ENCODE data around the gene RPS6KB1. TPM values are rescaled to one million over a fixed set of nuclear protein-coding genes. Genes with fewer than 3 reads are reported as not detected.
A peak's percentile ranks its signal among the peaks of the same experiment; 100 is the strongest.
"Not testable (repeated sequence)": the region's sequence is repeated elsewhere in the genome, so short reads cannot be mapped to it uniquely, and the experiment has no call there.

RPS6KB1 gene
- total and polyA plus RNA-seq, 2 donors from 2014 or later: 10.5 to 34.8 TPM

DNA sequence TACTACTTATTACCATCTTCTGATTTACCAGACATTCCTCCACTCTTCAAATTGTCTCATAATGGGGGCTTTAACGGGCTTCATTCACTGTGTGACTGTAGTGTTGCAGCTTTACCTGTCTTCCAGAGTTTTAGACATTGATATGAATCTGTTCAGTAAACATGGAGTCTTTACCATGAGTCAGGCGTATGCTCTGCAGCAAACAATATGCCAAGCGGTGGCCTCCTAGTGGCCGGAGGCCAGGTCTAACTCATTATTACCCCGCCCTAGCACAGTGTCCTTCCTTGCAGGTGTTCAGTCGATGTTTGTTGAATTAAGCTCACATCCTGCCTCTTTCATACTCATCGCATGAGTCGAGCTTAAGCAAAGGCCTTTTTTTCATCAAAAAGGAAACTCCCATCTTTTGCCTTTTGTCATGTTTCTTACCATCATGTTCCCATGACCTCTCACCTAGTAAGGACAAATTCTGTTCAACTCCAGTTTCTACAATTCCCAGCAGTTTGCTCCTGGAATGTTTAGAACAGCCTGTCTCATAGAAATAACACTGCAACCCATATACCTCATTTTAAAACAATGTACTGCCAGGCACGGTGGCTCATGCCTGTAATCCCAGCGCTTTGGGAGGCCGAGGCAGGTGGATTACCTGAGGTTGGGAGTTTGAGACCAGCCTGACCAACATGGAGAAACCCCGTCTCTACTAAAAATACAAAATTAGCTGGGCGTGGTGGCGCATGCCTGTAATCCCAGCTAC lies 39.6 kb upstream of the RPS6KB1 start:
- Histone ChIP-seq H3K9me3 (ENCODE audit: control insufficient read depth in 2 of 3, insufficient read depth in 1 of 3, low read length in 3 of 3) (no peaks in the 10 kb centered on the region), H3K9ac (ENCODE audit: low read length in 3 of 3) (no peak overlapping the region), H3K4me1 (ENCODE audit: control insufficient read depth in 2 of 3, insufficient read depth in 2 of 3, low read depth in 1 of 3, low read length in 3 of 3) (peaks cover 7 to 13% (median 11%) of the 10 kb centered on the region in 3 donors), H3K36me3 (ENCODE audit: control insufficient read depth in 2 of 3, insufficient read depth in 3 of 3, low read length in 3 of 3) (no peaks in the 10 kb centered on the region), H3K27ac (ENCODE audit: low read depth in 2 of 2, low read length in 2 of 2) (peak overlapping the region; percentile 39 to 74), H3K4me3 (ENCODE audit: low read length in 3 of 3) (no peak overlapping the region), H3K27me3 (ENCODE audit: control insufficient read depth, insufficient read depth, low read length) (no peaks in the 10 kb centered on the region)
- intact Hi-C loops (cut with DNase I): no loop called here
- FAIRE-seq (no peak), DNase-seq (peak in 2 of 5 donors; percentile 28 to 71)
- TF ChIP-seq, protein P1, sequence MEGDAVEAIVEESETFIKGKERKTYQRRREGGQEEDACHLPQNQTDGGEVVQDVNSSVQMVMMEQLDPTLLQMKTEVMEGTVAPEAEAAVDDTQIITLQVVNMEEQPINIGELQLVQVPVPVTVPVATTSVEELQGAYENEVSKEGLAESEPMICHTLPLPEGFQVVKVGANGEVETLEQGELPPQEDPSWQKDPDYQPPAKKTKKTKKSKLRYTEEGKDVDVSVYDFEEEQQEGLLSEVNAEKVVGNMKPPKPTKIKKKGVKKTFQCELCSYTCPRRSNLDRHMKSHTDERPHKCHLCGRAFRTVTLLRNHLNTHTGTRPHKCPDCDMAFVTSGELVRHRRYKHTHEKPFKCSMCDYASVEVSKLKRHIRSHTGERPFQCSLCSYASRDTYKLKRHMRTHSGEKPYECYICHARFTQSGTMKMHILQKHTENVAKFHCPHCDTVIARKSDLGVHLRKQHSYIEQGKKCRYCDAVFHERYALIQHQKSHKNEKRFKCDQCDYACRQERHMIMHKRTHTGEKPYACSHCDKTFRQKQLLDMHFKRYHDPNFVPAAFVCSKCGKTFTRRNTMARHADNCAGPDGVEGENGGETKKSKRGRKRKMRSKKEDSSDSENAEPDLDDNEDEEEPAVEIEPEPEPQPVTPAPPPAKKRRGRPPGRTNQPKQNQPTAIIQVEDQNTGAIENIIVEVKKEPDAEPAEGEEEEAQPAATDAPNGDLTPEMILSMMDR (IDR thresholded peaks at IDR 0.05; ENCODE audit: borderline replicate concordance, extremely low read depth, insufficient read depth): peak; percentile 11

DNA sequence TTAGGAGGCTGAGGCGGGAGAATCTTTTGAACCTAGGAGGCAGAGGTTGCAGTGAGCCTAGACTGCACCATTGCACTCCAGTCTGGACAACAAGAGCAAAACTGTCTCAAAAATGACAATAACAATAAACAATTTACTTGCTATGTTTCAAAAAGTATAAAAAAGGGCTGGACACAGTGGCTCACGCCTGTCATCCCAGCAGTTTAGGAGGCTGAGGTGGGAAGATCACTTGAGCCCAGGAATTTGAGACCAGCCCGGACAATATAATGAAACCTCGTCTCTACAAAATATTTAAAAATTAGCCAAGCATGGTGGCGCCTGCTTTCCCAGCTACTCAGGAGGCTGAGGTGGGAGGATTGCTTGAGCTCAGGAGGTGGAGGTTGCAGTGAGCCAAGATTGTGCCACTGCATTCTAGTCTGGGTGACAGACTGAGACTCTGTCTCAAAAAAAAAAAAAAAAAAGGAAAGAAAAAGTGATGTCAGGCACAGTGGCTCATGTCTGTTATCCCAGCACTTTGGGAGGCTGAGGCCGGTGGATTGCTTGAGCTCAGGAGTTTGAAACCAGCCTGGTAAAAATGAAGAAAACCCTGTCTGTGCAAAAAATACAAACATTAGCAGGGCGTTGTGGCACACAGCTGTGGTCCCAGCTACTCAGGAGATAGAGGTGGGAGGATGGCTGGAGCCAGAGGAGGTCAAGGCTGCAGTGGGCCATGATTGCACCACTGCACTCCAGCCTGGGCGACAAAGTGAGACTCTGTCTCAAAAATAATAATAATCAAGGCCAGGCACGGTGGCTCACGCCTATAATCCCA lies 38.8 kb upstream of the RPS6KB1 start:
- Histone ChIP-seq H3K4me1 (ENCODE audit: control insufficient read depth in 2 of 3, insufficient read depth in 2 of 3, low read depth in 1 of 3, low read length in 3 of 3) (peaks cover 7 to 13% (median 11%) of the 10 kb centered on the region in 3 donors), H3K27ac (ENCODE audit: low read depth in 2 of 2, low read length in 2 of 2) (peak overlapping the region in 1 of 2 donors; percentile 74)
- DNase-seq: peak in 1 of 5 donors; percentile 6
- H3K27me3 ChIP-seq (ENCODE audit: control insufficient read depth, insufficient read depth, low read length); H3K36me3 ChIP-seq (ENCODE audit: control insufficient read depth in 2 of 3, insufficient read depth in 3 of 3, low read length in 3 of 3); FAIRE-seq; H3K9me3 ChIP-seq (ENCODE audit: control insufficient read depth in 2 of 3, insufficient read depth in 1 of 3, low read length in 3 of 3); H3K9ac ChIP-seq (ENCODE audit: low read length in 3 of 3); H3K4me3 ChIP-seq (ENCODE audit: low read length in 3 of 3); intact Hi-C loops (cut with DNase I): not testable (repeated sequence)

DNA sequence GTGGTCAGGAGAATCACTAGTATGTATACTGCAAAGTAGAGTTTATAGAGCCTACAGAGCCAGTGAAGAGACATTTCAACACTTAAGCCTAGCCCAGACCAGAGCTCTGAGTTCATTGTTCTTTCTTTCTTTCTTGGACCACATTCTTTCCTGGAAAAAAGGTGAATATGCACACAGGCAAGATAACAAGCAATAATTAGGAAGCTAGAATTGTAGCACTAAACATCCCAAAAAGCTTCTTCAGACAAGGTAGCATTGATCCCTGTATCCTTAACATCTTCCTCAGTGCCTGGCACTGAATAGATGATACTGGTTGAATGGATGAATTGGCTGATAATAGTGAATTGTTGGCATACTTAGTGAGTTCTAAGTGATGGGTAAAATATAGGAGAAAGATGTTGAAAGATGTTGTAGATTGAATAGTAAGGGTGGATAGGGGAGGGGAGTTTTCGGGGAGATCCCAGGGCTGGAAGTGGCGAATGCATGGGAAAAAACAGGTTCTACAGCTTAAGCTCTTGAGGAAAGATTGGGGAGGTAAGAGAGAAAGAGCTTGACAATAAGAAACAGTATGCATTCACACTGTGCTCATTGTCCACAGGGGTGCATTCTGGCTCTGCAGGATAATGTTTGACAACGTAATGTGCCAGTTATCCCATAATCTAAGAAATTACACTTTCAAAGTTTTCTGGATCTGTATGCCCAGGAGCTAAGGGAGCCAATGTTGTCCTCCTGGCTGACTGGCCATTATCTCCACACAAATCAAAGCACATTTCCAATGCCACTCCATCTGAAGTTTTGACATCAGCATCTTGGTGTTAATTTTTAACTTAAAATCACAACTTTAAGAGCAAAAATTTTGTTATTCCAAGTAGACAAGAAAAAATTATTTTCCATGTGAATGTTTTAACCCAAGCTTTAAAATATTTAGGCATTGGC lies 35.8 kb upstream of the RPS6KB1 start:
- no peak overlapping the region for H3K27ac ChIP-seq (ENCODE audit: low read depth in 2 of 2, low read length in 2 of 2)
- TF ChIP-seq, protein P1 (IDR thresholded peaks at IDR 0.05; ENCODE audit: borderline replicate concordance, extremely low read depth, insufficient read depth): no peak
- no peaks in the 10 kb centered on the region for H3K36me3 ChIP-seq (ENCODE audit: control insufficient read depth in 2 of 3, insufficient read depth in 3 of 3, low read length in 3 of 3)
- H3K9ac ChIP-seq (ENCODE audit: low read length in 3 of 3): no peak overlapping the region
- no peaks in the 10 kb centered on the region for H3K27me3 ChIP-seq (ENCODE audit: control insufficient read depth, insufficient read depth, low read length)
- no peak overlapping the region for H3K4me3 ChIP-seq (ENCODE audit: low read length in 3 of 3)
- no peak for FAIRE-seq
- H3K9me3 ChIP-seq (ENCODE audit: control insufficient read depth in 2 of 3, insufficient read depth in 1 of 3, low read length in 3 of 3): no peaks in the 10 kb centered on the region
- DNase-seq: no peak
- peaks cover 0 to 6% (median 5%) of the 10 kb centered on the region in 3 donors for H3K4me1 ChIP-seq (ENCODE audit: control insufficient read depth in 2 of 3, insufficient read depth in 2 of 3, low read depth in 1 of 3, low read length in 3 of 3)
- intact Hi-C loops (cut with DNase I): no loop called here

All from kidney (tissue), 14 donors.